Memory B cell (primary cell): ENCODE data around the gene MIER3.
A peak's percentile ranks its signal among the peaks of the same experiment; 100 is the strongest.

Experiments
- ATAC-seq: fragments of 150-1000 bp; cut with Tn5 transposase; 2 replicates; pipeline ENCODE4 v1.10.0; 2021; ENCODE audit warnings: low read depth, mild to moderate bottlenecking, moderate library complexity
- DNase-seq, 2 donors: peaks; one replicate each; pipeline ENCODE4 v3.0.0; 2022; ENCODE audit warnings: low spot score in 2 of 2
- H3K27ac Mint-ChIP-seq: one replicate; pipeline ENCODE4 v1.8.0; 2022; ENCODE audit warnings: mild to moderate bottlenecking, moderate library complexity, mixed read lengths
- H3K27me3 Mint-ChIP-seq: one replicate; pipeline ENCODE4 v1.8.0; 2022; ENCODE audit warnings: mixed read lengths
- H3K36me3 Mint-ChIP-seq: one replicate; pipeline ENCODE4 v1.8.0; 2022; ENCODE audit warnings: mild to moderate bottlenecking, mixed read lengths
- H3K4me1 Mint-ChIP-seq: one replicate; pipeline ENCODE4 v1.8.0; 2022; ENCODE audit warnings: mixed read lengths
- H3K4me3 Mint-ChIP-seq: one replicate; pipeline ENCODE4 v1.8.0; 2022; ENCODE audit warnings: mild to moderate bottlenecking, moderate library complexity, mixed read lengths
- H3K9me3 Mint-ChIP-seq: one replicate; pipeline ENCODE4 v1.8.0; 2022; ENCODE audit warnings: mixed read lengths

The MIER3 gene

GRCh38 chr5:56900395-56900794, 51.5 kb downstream of the MIER3 start:
- Mint-ChIP-seq H3K9me3 (no peaks in the 10 kb centered on the region), H3K27ac (no peak overlapping the region), H3K27me3 (no peaks in the 10 kb centered on the region), H3K4me3 (no peak overlapping the region), H3K36me3 (peaks cover 10% of the 10 kb centered on the region), H3K4me1 (peaks cover 5% of the 10 kb centered on the region)
- DNase-seq (no peak), ATAC-seq (no peak)

GRCh38 chr5:56898213-56898612, 53.7 kb downstream of the MIER3 start:
- no peaks in the 10 kb centered on the region for H3K27me3 Mint-ChIP-seq
- H3K9me3 Mint-ChIP-seq = no peaks in the 10 kb centered on the region
- ATAC-seq (no peak), DNase-seq (no peak)
- peak overlapping the region; percentile 75 for H3K27ac Mint-ChIP-seq
- H3K4me1 Mint-ChIP-seq = peaks cover 8% of the 10 kb centered on the region
- H3K36me3 Mint-ChIP-seq = peaks cover 13% of the 10 kb centered on the region
- no peak overlapping the region for H3K4me3 Mint-ChIP-seq

DNA sequence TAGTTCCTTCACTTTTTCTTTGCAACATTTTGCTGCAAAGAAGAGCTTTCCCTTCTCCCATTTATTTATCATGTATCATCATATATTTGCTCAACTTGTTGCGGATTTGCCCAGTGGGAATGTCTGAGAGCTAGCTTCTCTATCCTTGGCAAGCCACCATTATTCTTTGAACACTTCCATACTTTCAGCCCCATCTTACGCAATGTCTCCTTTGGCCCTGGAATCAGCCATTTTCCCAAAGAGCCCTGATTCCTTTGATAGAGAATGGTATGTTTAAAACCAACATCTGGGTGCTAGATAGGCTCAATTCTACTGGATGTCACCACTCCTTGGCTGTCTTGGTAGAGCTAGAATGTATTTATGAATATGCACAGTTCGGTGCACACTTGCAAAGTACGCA, 55.2 kb downstream of the MIER3 start:
- DNase-seq (no peak), ATAC-seq (no peak)
- Mint-ChIP-seq H3K4me1 (peaks cover 12% of the 10 kb centered on the region), H3K9me3 (no peaks in the 10 kb centered on the region), H3K4me3 (no peak overlapping the region), H3K27ac (peak overlapping the region; percentile 75), H3K27me3 (no peaks in the 10 kb centered on the region), H3K36me3 (peaks cover 17% of the 10 kb centered on the region)

DNA sequence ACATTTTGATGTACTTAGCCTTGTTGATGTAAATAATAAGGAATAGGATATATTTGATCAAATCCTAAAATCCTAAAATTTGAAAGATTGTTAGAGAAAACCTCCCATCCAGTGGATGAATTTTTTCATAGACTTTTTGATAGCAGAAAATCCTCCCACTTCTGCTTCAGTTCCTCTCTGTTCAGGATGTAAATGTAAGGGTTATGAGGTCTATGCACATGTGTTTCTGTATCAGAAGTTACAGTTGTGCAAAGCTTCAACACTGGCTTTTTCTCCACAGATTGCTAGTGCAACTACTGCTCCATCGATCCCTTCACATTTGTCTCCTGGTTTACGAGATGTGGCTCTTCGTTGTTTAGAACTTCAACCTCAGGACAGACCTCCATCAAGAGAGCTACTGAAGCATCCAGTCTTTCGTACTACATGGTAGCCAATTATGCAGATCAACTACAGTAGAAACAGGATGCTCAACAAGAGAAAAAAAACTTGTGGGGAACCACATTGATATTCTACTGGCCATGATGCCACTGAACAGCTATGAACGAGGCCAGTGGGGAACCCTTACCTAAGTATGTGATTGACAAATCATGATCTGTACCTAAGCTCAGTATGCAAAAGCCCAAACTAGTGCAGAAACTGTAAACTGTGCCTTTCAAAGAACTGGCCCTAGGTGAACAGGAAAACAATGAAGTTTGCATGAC, 58.5 kb downstream of the MIER3 start:
- Mint-ChIP-seq H3K4me1 (peaks cover 16% of the 10 kb centered on the region), H3K9me3 (no peaks in the 10 kb centered on the region), H3K27ac (peak overlapping the region; percentile 87), H3K27me3 (no peaks in the 10 kb centered on the region), H3K36me3 (peaks cover 38% of the 10 kb centered on the region), H3K4me3 (no peak overlapping the region)
- peak; percentile 38 for ATAC-seq
- DNase-seq = no peak

DNA sequence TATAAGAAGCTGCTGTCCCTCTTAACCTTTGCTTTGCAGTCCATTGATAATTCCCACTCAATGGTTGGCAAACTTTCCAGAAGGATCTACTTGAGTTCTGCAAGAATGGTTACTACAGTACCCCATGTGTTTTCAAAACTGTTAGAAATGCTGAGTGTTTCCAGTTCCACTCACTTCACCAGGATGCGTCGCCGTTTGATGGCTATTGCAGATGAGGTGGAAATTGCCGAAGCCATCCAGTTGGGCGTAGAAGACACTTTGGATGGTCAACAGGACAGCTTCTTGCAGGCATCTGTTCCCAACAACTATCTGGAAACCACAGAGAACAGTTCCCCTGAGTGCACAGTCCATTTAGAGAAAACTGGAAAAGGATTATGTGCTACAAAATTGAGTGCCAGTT, 70.4 kb downstream of the MIER3 start:
- peaks cover 35% of the 10 kb centered on the region for H3K36me3 Mint-ChIP-seq
- no peaks in the 10 kb centered on the region for H3K9me3 Mint-ChIP-seq
- H3K4me3 Mint-ChIP-seq = no peak overlapping the region
- ATAC-seq = no peak
- peaks cover 6% of the 10 kb centered on the region for H3K4me1 Mint-ChIP-seq
- H3K27ac Mint-ChIP-seq = peak overlapping the region; percentile 60
- no peaks in the 10 kb centered on the region for H3K27me3 Mint-ChIP-seq
- no peak for DNase-seq

DNA sequence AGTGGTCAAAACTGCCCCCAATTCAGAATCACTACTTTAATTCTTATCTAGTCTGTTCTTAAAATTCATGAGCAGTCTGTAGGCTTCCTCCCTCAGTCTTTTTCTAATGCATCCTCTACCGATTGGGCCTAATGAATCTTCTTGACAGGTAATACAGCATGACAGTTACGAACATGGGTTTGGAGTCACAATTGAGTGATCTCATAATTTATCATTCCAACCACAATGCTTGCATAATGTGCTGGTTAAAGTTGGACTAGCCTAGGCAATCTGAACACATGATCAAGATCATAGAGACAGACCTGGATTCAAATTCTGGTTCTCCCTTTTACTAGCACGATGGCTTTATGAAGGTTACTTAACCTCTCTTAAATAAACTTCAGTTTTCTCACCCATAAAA, 75.6 kb downstream of the MIER3 start:
- peak overlapping the region; percentile 85 for H3K27ac Mint-ChIP-seq

DNA sequence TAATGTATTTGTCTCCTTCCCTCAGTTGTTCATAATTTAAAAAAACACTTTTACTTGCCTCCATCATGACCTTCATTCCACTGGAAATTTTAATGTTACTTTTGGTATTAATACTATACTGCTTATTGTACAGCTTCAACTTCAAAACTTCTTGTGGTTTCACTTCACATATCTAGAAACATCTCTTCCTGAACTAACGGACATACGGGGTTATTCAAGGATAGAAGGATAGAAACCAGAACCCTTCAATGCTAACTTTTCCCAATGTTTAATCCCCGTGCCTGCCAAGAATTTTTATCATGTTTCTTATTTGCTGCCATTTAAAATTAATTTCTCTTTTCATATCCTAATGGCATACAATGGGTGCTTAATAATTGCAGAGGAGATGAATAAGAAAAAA, 78.9 kb downstream of the MIER3 start:
- H3K9me3 Mint-ChIP-seq = no peaks in the 10 kb centered on the region
- peak overlapping the region; percentile 58 for H3K27ac Mint-ChIP-seq
- H3K4me1 Mint-ChIP-seq = peaks cover 19% of the 10 kb centered on the region
- ATAC-seq (no peak), DNase-seq (no peak)
- no peak overlapping the region for H3K4me3 Mint-ChIP-seq
- peaks cover 42% of the 10 kb centered on the region for H3K36me3 Mint-ChIP-seq
- no peaks in the 10 kb centered on the region for H3K27me3 Mint-ChIP-seq

More for the DNA sequence above, 75.6 kb downstream of the MIER3 start:
- ATAC-seq (no peak), DNase-seq (no peak)
- Mint-ChIP-seq H3K27me3 (no peaks in the 10 kb centered on the region), H3K4me3 (no peak overlapping the region), H3K4me1 (peaks cover 14% of the 10 kb centered on the region), H3K36me3 (peaks cover 44% of the 10 kb centered on the region), H3K9me3 (no peaks in the 10 kb centered on the region)

- ATAC-seq = peak; percentile 45
- H3K27me3 Mint-ChIP-seq = no peaks in the 10 kb centered on the region
- H3K36me3 Mint-ChIP-seq = peaks cover 32% of the 10 kb centered on the region
- H3K27ac Mint-ChIP-seq = peak overlapping the region; percentile 62
- no peaks in the 10 kb centered on the region for H3K9me3 Mint-ChIP-seq
- peaks cover 16% of the 10 kb centered on the region for H3K4me1 Mint-ChIP-seq
- no peak overlapping the region for H3K4me3 Mint-ChIP-seq
- no peak for DNase-seq
Observed at GRCh38 chr5:56871777-56872176, 80.1 kb downstream of the MIER3 start.
